Stimulated activated CD4-positive, alpha-beta T cell treated with anti-CD3 and anti-CD28 coated beads, TNF-alpha, amount 100 ng/mL, for 48 hours (primary cell): ENCODE measurements around the gene HNRNPLL.
A peak's percentile ranks its signal among the peaks of the same experiment; 100 is the strongest.

Source experiments
- DNase-seq, 3 donors: peaks; one replicate each; pipeline ENCODE4 v3.0.0-alpha.2; 2020; ENCODE audit warnings: low read depth in 3 of 3

HNRNPLL gene

DNA sequence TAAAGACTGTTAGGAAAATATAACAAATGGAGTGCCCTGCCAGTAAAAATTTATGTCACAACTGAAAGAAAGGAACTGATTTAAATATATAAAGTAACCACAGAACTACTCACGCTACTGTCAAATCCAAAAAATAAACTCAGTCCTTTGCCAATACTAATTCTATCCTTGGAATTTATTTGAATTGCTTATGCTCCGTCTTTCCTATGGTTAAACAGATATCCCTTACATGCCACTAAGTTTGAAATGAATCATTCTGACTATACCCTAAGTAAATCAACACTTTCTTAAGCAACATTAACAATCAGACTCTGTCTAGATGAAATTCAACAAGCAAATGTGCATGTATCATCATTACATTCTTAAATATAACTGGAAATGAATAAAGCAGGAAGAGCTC is 9.8 kb downstream of the HNRNPLL start:
- DNase-seq: no peak

DNA sequence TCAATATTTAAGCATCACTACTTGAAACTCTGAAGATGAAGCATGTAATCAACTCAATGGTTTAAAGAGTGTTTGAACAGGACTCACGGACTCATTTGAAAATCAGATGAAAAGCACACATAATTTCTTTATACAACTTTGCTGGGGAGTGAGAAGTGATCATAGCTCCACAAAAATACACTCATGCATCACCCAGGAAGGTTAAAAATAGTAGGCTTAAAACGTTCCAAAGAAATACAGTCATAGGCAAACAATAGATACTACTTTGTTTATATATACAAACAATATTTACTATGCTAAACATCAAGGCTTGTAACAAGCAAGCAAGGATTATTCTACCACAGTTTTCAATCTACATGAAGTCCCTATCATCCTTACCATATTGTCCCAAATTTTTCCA is 11.6 kb downstream of the HNRNPLL start:
- no peak for DNase-seq

- DNase-seq: no peak
These were observed 12.7 kb downstream of the HNRNPLL start for GRCh38 chr2:38590053-38590452.

DNA sequence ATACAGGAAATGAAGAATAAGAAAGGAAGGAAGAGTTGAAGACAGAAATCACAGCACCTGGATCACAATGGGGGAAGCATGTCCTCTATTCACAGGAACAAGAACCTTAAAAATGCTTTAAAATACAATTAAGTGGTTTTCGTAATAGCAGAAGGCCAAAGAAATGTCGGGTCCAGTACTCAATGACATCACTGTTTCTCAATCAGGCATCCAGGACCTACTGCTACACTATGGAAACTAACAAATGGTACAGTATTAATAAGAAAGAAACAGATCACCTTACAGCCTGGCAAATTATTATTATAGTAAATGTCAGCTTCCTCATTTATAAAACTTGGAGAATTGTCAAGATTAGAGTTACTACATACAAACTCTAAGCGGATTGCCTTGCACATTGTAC is 15.8 kb downstream of the HNRNPLL start:
- DNase-seq: no peak

GRCh38 chr2:38584881-38585280 is 17.8 kb downstream of the HNRNPLL start:
- DNase-seq: no peak

DNA sequence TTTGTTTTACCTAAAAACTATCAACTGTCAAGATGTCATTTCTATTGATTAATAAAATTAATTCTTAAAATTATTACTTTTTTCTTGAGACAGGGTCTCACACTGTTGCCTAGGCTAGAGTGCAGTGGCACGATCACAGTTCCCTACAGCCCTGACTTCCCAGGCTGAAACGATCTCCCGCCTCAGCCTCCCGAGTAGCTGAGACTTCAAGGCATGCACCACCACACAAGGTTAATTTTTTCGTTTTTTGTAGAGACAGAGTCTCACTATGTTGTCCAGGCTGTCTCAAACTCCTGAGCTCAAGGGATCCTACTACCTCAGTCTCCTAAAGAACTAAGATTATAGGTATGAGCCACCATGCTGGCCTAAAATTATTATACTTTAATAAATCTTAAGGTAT is 18.7 kb downstream of the HNRNPLL start:
- DNase-seq: no peak

DNA sequence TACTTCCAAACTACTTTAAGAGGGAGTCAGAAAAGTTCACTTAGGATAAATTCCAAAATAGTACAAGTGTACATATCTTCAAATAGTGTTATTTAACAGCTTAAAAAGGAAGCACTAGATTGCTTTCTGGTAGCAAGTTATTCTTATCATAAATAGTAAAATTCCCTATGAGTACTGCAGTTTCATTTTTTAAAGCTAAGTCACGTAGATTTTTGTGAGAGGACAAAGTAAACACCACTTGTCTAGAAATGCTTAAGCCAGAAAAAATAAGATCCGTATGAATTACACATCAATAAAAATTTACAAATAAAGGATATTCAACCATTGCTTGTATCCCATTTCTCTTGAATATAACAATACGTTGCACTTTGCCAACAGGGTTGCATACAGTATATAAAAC is 19.2 kb downstream of the HNRNPLL start:
- no peak for DNase-seq

GRCh38 chr2:38581193-38582147 is 21.3 kb downstream of the HNRNPLL start:
- DNase-seq: peak in 2 of 3 donors; percentile 3 to 46

DNA sequence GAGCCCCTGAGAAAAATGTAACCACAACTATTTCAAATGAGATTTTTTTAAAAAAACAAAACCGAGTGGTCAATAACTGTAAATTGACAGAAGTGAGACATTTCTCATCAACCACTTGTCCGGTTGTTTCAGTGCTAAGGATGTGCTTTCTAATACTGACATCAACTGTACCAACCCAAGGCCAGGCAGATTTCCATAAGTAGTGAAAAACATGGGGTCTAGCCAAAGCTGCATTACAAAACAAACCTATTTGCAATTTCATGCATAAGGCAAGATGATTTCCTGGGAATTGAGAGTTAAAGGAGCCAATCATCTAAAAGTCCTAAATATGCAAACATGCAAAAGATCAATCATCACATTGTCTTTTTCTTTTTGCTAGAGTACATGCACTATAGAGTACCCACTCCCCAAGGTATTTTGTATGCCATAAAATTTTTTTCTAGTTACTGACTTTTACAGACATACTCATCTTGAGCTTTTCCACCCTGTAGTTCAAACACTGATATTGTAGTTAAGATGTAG is 22.6 kb downstream of the HNRNPLL start:
- no peak for DNase-seq

GRCh38 chr2:38578832-38579231 is 23.9 kb downstream of the HNRNPLL start:
- DNase-seq: no peak

DNA sequence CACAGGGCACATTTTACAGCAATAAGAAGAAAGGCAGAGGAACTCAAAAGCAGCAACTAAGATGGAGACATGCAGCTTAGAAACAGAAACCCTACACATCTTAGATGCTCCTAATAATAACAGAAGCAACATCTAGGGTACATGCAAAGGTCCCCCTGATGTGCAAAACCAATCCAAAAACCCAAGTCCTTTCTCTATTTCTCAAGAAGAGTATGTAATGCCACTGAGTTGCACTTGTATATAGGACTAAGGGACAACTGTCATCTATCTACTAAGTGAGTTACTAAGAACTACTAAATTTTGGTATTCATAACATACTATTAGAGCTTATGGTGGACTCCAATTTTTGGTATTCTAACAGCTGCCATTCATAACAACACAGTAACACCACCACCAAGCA is 28.4 kb downstream of the HNRNPLL start:
- DNase-seq: no peak

DNA sequence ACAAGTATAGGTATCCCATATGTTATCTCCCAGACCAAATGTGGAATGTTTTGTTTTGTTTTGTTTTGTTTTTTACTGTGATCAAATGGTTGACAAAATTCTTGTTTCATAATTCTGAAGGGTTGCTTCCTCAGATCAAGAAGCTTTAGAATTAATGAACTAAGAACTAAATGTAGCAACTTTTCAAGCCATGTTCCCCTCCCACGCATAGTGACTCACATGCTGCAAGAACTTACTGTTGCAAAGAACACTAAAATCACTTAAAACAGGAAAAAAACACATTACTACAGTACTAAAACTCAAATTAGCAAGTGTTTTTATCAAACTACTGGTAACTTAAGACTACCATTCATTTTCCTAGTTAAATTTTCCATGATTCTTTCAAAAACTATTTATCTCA is 30.6 kb downstream of the HNRNPLL start:
- DNase-seq: peak in 2 of 3 donors; percentile 20 to 65

DNA sequence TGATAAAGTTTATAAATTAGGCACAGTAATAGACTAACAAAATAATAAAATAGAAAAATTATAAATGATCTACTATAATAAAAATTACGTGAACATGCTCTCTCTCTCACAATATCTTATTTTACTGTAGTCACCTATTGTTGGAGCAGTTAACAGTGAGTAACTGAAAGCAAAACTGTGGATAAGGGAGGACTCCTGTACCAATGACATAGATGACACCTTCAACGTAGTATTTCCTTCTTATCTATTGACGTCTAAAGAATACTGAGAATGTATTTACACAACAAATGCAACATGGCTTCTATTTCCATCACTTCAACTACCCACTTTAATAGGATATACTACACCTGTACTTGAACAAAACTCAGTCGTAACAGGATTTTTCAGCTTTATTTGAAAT is 31.5 kb downstream of the HNRNPLL start:
- no peak for DNase-seq

DNA sequence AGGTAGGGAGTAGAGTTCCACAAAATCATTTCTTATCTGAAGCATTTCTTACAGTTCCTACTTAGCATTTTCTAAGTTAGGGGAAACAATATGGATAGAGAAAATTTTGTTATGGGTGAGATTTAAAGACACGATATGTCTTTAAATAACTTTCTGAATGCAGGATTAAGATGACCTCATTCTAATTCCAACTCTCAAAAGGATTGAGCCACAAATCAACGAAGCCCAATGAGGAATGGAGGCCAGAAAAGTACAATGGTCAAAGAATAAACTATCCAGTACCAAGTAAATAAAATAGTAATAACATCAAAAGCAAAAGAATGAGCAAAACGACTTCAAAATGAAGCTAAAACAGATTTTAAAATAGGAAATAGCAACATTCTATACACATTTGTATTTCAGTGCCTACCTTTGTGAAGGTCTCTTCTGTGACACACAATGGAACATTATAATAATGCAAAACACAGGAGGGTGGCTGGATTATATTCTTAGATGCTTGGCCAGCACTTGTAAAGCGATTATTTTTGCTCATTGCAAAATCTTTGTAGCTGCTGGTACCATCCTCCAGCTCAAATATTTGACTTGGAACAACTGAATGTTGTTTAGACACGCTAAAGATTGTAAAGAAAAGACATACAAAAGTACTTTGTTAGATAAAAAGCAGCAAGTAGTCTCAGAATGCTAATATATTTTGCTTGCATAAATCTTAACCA is 33.8 kb downstream of the HNRNPLL start:
- no peak for DNase-seq

- DNase-seq: no peak
These were observed 37.4 kb downstream of the HNRNPLL start for GRCh38 chr2:38565333-38565732.

DNA sequence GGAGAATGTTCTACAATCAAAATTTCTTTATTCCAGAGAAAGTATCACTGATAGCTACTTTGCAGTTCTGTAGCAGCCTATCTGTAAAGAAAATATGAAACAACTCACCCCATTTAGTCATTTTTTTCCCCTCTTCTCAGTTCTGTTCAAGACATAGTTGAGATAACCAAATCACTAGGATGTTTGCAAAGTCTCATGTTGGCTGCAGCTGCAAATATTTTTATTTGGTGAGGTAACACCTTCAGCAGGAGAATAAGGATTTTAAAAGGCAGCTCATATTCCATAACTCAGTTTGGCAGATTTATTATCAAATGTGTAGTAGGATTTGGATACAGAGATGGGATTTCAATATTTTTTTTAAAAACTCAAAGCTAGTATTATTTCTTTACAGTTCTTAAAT is 41.0 kb downstream of the HNRNPLL start:
- DNase-seq: no peak

- DNase-seq: no peak
These were observed 42.6 kb downstream of the HNRNPLL start for GRCh38 chr2:38560092-38560491.

DNA sequence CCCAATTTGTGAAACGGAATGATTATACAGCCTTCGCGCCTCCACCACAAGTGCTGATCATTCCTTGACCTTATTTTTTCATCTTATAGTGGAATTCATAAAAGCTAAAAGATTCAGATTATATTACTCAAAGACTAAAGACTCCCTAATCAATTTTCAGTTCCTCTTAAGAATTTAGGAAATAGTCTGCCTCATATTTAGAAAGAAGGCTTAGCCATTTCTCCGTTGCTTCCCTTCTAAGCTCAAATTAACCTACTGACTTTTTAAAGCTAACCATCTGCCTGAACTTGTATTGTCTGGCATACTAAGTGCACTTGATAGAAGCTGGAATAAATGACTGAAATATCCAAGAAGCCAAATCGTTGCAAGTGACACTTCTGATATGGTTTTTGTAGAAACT is 44.7 kb downstream of the HNRNPLL start:
- no peak for DNase-seq

- DNase-seq: no peak
These were observed 45.5 kb downstream of the HNRNPLL start for GRCh38 chr2:38557217-38557616.

DNA sequence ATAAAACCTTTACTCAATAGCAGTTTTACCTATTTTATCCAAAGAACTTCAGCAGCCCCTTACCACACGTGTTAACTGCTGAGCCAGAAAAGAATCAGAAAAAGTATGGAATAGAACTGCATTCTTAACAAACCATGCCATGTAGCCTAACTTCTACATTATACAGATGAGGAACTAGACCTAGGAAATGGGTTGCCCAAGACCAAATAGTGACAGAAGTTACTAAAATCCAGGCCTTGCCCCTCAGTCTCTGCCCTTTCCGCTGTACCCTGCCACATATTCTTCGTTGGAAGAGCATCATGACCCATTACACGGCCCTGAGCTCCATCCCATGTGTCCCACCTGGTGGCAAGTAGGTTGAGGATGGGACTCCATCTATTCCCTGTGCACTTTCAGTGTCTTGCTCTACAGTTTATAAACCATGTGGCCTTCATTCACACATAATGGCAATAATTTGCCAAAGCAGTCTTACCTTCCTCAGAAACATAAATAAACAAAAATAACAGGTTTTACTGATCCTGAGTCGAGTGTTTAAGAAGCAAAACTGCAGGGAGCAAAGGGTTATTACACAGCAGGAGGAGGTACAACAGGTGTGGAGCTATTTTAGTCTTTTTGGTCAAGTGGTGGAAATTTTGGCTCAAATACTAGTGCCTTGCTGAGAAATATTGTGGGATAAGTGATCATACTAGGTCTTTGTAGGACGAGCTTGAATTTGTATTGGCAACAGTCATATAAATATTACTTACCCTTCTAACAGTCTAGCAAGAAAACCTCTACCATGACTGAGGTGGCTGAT is 46.5 kb downstream of the HNRNPLL start:
- DNase-seq: no peak

DNA sequence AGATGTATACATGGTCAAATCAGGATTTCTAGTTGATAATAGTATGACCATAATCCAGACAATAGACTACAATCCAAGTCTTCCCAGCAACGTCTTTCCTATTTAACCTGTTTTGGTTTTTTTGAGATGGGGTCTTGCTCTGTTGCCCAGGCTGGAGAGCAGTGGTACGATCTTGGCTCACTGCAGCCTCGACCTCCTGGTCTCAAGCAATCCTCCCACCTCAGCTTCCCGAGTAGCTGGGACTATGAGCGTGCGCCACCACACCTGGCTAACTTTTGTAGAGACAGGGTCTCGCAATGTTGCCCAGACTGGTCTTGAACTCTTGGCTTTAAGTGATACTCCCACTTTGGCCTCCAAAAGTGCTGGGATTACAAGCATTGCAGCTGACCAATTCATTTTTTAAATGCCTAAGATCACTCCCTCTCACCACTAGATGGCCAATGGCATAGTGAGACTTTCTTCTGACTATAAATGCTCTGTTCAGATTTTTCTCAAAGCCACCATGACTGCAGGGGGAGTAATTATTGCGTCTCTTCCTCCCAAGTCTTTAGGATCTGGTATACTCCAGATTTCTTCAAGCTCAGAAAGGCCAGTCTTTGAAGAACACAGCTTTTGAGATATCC is 47.6 kb downstream of the HNRNPLL start:
- DNase-seq: no peak

DNA sequence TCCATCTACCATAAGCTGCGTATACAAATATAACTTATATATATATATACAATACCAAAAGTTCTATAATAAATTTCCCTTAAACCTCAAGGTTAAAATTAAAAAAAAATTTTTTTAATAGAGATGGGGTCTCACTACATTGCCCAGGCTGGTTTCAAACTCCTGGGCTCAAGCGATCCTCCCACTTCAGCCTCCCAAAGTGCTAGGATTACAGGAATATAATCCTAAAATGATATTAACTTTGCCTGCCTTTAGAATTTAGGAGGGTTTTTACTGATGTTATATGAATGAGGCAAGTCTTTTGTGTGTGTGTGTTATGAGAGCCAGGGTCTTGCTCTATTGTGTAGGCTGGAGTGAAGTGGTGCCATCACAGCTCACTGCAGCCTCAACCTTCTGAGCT is 49.2 kb downstream of the HNRNPLL start:
- no peak for DNase-seq
